GM12872 (cell line): Measurements from ENCODE around the gene ZAP70.

Experiments used
- CTCF ChIP-seq: IDR thresholded peaks from 3 replicates; pipeline ENCODE4 v1.5.1; 2011; ENCODE audit warnings: low read depth, mild to moderate bottlenecking, low read length, moderate library complexity; ENCODE audit not compliant: insufficient read depth

ZAP70 gene

GRCh38 chr2:97740590-97741182, 27.3 kb downstream of the ZAP70 start:
- TF ChIP-seq CTCF, result peak; percentile 96

GRCh38 chr2:97741251-97741650, 27.9 kb downstream of the ZAP70 start:
- no peak for TF ChIP-seq CTCF

- no peak for TF ChIP-seq CTCF
Observed at GRCh38 chr2:97741686-97742085, 28.3 kb downstream of the ZAP70 start.

- TF ChIP-seq CTCF, result no peak
Observed at GRCh38 chr2:97742381-97742847, 29.0 kb downstream of the ZAP70 start.

DNA sequence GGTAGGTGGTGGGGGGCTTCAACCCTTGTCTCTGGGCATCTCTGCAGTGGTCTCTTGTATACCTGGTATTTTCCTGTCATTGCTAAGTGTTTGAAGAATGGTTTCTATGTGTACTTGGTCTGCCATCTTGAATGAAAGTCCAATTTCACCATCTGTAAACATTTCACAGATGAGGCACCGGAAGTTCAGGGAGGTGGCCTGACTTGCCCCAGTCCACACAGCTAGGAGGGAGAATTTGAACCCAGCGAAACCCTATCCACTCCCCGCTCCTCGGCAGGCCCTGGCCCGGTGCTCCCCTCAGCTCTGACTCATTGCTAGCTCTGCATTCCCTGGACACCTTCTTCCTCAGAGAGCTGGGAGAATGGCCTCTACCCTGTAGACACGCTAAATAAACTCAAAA, 30.5 kb downstream of the ZAP70 start:
- no peak for TF ChIP-seq CTCF

DNA sequence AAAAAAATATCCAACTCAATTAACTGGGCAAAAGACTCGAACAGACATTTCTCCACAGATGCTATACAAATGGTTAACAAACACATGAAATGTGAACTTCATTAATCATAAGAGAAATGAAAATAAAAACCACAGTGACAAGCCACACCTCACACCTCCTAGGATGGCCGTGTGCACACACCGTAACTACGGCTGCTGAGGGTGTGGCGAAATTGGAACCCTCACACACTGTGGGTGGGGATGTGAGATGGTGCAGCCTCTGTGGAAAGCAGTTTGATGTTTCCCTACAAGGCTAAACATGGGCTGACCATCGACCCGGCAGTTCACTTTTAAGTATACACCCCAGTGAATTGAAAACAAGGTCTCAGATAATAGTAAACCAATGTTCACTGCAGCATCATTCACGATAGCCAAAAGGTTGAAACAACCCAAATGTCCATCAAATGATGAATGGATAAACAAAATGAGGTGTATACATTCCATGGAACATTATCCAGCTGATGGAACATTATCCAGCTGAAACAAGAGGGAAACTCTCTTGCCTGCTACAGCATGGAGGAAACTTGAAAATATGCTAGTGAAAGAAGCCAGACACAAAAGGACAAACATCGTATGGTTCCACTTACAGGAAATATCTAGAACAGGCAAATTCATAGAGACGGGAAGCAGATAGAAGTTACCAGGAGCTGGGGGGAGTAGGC, 32.2 kb downstream of the ZAP70 start:
- TF ChIP-seq CTCF, result no peak

DNA sequence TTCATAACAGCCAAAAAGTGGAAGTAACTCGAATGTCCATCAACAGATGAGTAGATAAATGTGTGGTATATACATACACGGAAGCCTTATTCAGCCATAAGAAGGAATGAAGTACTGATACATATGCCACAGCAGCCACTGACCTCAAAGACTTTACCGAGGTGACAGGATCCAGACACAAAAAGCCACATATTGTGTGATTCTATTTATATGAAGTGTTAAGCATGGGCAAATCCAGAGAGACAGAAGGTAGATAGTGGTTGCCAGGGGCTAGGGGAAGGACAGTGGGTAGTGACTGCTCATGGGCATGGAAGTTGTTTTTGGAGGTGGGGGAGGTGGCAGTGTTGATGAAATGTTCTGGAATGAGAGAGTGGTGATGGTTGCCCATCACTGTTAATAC, 33.9 kb downstream of the ZAP70 start:
- TF ChIP-seq CTCF, result no peak
